DMS53 (cell line): ENCODE results near the gene TIPIN.
"Not testable (repeated sequence)": the region's sequence is repeated elsewhere in the genome, so short reads cannot be mapped to it uniquely, and the experiment has no call there.

ENCODE experiments used
- DNase-seq: peaks from one replicate; lab custom pipeline; 2025; lab: John Stamatoyannopoulos, UW

The TIPIN gene

GRCh38 chr15:66356359-66357236 lies at the start of gene TIPIN:
TIPIN (minus strand) TSS chr15:66356685; CDS start chr15:66352947, 3,738 bp downstream.
- peak; percentile 97 for DNase-seq

- DNase-seq, result no peak
These were observed 49.1 kb upstream of the TIPIN start for GRCh38 chr15:66405615-66406014.

- no peak for DNase-seq
These were observed 48.5 kb upstream of the TIPIN start for GRCh38 chr15:66405007-66405406.

- DNase-seq, result no peak
These were observed 48.0 kb upstream of the TIPIN start for GRCh38 chr15:66404532-66404931.

- no peak for DNase-seq
These were observed 47.6 kb upstream of the TIPIN start for GRCh38 chr15:66404122-66404521.

GRCh38 chr15:66403323-66403722 lies 46.8 kb upstream of the TIPIN start:
- no peak for DNase-seq

- no peak for DNase-seq
These were observed 46.3 kb upstream of the TIPIN start for GRCh38 chr15:66402761-66403284.

- no peak for DNase-seq
These were observed 44.9 kb upstream of the TIPIN start for GRCh38 chr15:66401130-66402021.

GRCh38 chr15:66400351-66400774 lies 43.9 kb upstream of the TIPIN start:
- no peak for DNase-seq

- DNase-seq, result no peak
These were observed 42.8 kb upstream of the TIPIN start for GRCh38 chr15:66399276-66399675.

GRCh38 chr15:66394915-66395314 lies 38.4 kb upstream of the TIPIN start:
- no peak for DNase-seq

- DNase-seq, result no peak
These were observed 38.0 kb upstream of the TIPIN start for GRCh38 chr15:66394472-66394871.

- DNase-seq, result not testable (repeated sequence)
These were observed 36.6 kb upstream of the TIPIN start for GRCh38 chr15:66393037-66393436.

GRCh38 chr15:66390678-66391077 lies 34.2 kb upstream of the TIPIN start:
- DNase-seq, result no peak

- peak; percentile 18 for DNase-seq
These were observed 33.4 kb upstream of the TIPIN start for GRCh38 chr15:66389859-66390381.

- no peak for DNase-seq
These were observed 32.8 kb upstream of the TIPIN start for GRCh38 chr15:66389098-66389858.

GRCh38 chr15:66388576-66388975 lies 32.1 kb upstream of the TIPIN start:
- no peak for DNase-seq

- DNase-seq, result no peak
These were observed 31.5 kb upstream of the TIPIN start for GRCh38 chr15:66388043-66388363.

GRCh38 chr15:66387163-66388042 lies 30.9 kb upstream of the TIPIN start:
- peak; percentile 73 for DNase-seq
